ENCODE results near the gene DENND4A. TPM values are rescaled to one million over a fixed set of nuclear protein-coding genes. Genes with fewer than 3 reads are reported as not detected.
"Not testable (repeated sequence)": the region's sequence is repeated elsewhere in the genome, so short reads cannot be mapped to it uniquely, and the experiment has no call there.

Gene DENND4A
- total RNA-seq, 4 donors from 2014 or later = 24.4 to 46.4 (median 33.1) TPM

DNA sequence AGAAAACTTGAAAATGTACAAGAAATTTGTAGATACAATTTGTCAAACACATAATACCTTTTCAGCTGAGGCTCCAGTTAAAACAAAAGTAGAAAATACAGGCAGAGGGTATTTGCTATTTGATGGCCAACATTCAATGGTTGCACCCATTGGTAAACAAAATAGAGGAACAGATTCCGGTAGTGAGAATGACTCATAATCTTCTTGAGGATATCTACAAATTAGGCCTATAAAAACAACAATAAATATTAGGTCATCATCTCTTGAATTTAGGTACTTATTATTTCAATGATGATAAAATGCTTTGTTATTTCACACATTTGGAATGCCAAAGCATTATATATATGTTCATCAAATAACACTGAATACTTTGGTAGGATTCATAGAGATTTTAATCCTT, 53.4 kb downstream of the DENND4A start:
- H3K4me1 ChIP-seq = no peaks in the 10 kb centered on the region
- DNase-seq (no peak), ATAC-seq (no peak)
- no peak overlapping the region for H3K4me3 ChIP-seq
- in situ Hi-C loops (cut with MboI; ENCODE audit: low sequenced_read_pairs in 4 of 4) = no loop called here
- H3K27me3 ChIP-seq = no peaks in the 10 kb centered on the region
- peaks cover 11 to 54% of the 10 kb centered on the region in 2 donors for H3K36me3 ChIP-seq
- intact Hi-C loops (cut with DNase I; ENCODE audit: low total_unique reads) = no loop called here
- no peak overlapping the region for H3K27ac ChIP-seq
- no peak for TF ChIP-seq POLR2A (IDR thresholded peaks at IDR 0.05)
- TF ChIP-seq CTCF (IDR thresholded peaks at IDR 0.05 in 4 of 5, conservative IDR thresholded peaks at IDR 0.05 in 1 of 5) = no peak
- no peaks in the 10 kb centered on the region for H3K9me3 ChIP-seq

DNA sequence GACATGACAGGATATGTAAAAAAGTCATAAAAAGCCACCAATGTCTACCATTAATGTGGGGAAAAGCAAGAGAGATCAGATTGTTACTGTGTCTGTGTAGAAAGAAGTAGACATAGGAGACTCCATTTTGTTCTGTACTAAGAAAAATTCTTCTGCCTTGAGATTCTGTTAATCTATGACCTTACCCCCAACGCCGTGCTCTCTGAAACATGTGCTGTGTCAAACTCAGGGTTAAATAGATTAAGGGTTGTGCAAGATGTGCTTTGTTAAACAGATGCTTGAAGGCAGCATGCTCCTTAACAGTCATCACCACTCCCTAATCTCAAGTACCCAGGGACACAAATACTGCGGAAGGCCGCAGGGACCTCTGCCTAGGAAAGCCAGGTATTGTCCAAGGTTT, 58.5 kb downstream of the DENND4A start:
- H3K27me3 ChIP-seq; H3K4me1 ChIP-seq; DNase-seq; intact Hi-C loops (cut with DNase I; ENCODE audit: low total_unique reads); in situ Hi-C loops (cut with MboI; ENCODE audit: low sequenced_read_pairs in 4 of 4); H3K27ac ChIP-seq; H3K4me3 ChIP-seq; ATAC-seq; H3K9me3 ChIP-seq: not testable (repeated sequence)
- H3K36me3 ChIP-seq = peaks cover 11 to 40% of the 10 kb centered on the region in 2 donors

- H3K9me3 ChIP-seq = no peaks in the 10 kb centered on the region
- H3K27ac ChIP-seq = no peak overlapping the region
- ATAC-seq = no peak
- in situ Hi-C loops (cut with MboI; ENCODE audit: low sequenced_read_pairs in 4 of 4) = no loop called here
- H3K4me3 ChIP-seq = no peak overlapping the region
- no peaks in the 10 kb centered on the region for H3K4me1 ChIP-seq
- intact Hi-C loops (cut with DNase I; ENCODE audit: low total_unique reads) = no loop called here
- no peaks in the 10 kb centered on the region for H3K27me3 ChIP-seq
- peaks cover 9 to 35% of the 10 kb centered on the region in 2 donors for H3K36me3 ChIP-seq
- no peak for DNase-seq
- TF ChIP-seq CTCF (IDR thresholded peaks at IDR 0.05 in 4 of 5, conservative IDR thresholded peaks at IDR 0.05 in 1 of 5) (no peak), POLR2A (IDR thresholded peaks at IDR 0.05) (no peak)
Observed at GRCh38 chr15:65732698-65733097, 59.4 kb downstream of the DENND4A start.

DNA sequence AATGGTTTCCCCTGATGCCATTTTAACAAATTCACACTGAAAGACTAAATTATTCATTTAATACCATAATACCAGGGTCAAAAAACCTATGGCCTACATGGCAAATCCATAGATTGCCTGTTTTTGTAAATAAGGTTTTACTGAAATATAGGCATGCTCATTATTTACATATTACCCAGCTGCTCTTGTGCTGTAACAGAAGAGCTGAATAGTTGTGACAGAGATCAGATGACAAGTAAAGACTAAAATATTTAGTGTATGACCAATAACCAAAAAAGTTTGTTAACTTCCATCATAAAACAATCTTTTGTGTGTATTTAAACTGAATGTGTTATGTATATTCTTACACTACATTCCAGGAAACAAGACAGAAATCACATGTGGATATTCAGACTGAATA, 60.2 kb downstream of the DENND4A start:
- H3K27me3 ChIP-seq = no peaks in the 10 kb centered on the region
- intact Hi-C loops (cut with DNase I; ENCODE audit: low total_unique reads) = no loop called here
- in situ Hi-C loops (cut with MboI; ENCODE audit: low sequenced_read_pairs in 4 of 4) = no loop called here
- ATAC-seq (no peak), DNase-seq (no peak)
- H3K4me1 ChIP-seq = no peaks in the 10 kb centered on the region
- H3K9me3 ChIP-seq = no peaks in the 10 kb centered on the region
- peaks cover 1 to 35% of the 10 kb centered on the region in 2 donors for H3K36me3 ChIP-seq
- H3K4me3 ChIP-seq = no peak overlapping the region
- H3K27ac ChIP-seq = no peak overlapping the region
- no peak for TF ChIP-seq CTCF (IDR thresholded peaks at IDR 0.05 in 4 of 5, conservative IDR thresholded peaks at IDR 0.05 in 1 of 5)
- TF ChIP-seq POLR2A (IDR thresholded peaks at IDR 0.05) = no peak

GRCh38 chr15:65730549-65731172, 61.4 kb downstream of the DENND4A start:
- in situ Hi-C loops (cut with MboI; ENCODE audit: low sequenced_read_pairs in 4 of 4) (no loop called here), intact Hi-C loops (cut with DNase I; ENCODE audit: low total_unique reads) (no loop called here)
- H3K36me3 ChIP-seq = peaks cover 0 to 42% of the 10 kb centered on the region in 2 donors

More at GRCh38 chr15:65730549-65731172, 61.4 kb downstream of the DENND4A start:
- Histone ChIP-seq H3K4me3 (no peak overlapping the region), H3K9me3 (no peaks in the 10 kb centered on the region), H3K4me1 (no peaks in the 10 kb centered on the region), H3K27ac (no peak overlapping the region), H3K27me3 (no peaks in the 10 kb centered on the region)
- TF ChIP-seq CTCF (IDR thresholded peaks at IDR 0.05 in 4 of 5, conservative IDR thresholded peaks at IDR 0.05 in 1 of 5) = no peak
- no peak for TF ChIP-seq POLR2A (IDR thresholded peaks at IDR 0.05)
- no peak for DNase-seq
- no peak for ATAC-seq
